HG03460 (cell line): Measurements from ENCODE around the gene NPTN.
"Not testable (repeated sequence)": the region's sequence is repeated elsewhere in the genome, so short reads cannot be mapped to it uniquely, and the experiment has no call there.

Source experiments
- ATAC-seq: cut with Tn5 transposase; IDR thresholded peaks from one replicate; pipeline ENCODE4 v1.9.1; 2021; ENCODE audit not compliant: unreplicated experiment

Gene NPTN

GRCh38 chr15:73633111-73633990 lies at the start of gene NPTN:
Gene NPTN (minus strand): TSS chr15:73633389. CDS start chr15:73633215, 174 bp downstream.
- ATAC-seq: peak; percentile 80

- no peak for ATAC-seq
Measured at GRCh38 chr15:73682600-73683090, 49.5 kb upstream of the NPTN start.

DNA sequence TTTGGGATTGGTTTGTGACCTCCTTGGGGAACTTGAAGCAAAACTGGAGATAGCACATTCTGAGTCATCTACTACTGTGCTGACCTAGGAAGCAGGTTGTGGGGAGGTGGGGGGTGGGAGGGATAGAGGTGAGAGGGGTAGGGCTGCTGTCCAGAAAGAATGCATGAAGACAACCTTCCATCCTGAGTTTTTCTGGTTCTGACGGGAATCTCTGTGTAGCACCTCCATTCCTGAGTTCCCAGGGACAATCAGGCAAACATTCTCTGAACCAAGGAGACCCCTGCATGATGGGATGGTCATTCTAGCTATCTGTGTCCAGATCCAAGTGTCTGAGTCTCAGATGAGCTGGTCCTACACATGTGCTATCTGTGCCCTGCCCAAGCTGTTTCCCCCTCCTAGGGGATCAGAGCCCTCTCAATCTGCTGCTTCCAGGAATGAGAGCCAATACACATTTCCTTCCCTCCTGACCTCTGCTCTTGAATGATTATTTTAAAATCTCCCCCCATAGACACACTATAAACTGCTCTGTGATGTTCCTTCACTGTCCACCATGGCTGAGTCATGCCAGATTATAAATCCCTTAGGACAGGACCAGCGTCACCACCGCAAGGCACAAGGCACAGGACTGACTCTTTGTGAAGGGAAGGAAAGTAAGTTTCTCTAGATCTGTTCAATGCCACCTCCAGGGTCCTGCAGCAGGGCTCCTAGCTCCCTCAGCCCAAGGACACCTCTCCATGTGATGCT lies 48.8 kb upstream of the NPTN start:
- ATAC-seq: no peak

- ATAC-seq: no peak
Measured at GRCh38 chr15:73681063-73681462, 47.9 kb upstream of the NPTN start.

- no peak for ATAC-seq
Measured at GRCh38 chr15:73680549-73680948, 47.4 kb upstream of the NPTN start.

DNA sequence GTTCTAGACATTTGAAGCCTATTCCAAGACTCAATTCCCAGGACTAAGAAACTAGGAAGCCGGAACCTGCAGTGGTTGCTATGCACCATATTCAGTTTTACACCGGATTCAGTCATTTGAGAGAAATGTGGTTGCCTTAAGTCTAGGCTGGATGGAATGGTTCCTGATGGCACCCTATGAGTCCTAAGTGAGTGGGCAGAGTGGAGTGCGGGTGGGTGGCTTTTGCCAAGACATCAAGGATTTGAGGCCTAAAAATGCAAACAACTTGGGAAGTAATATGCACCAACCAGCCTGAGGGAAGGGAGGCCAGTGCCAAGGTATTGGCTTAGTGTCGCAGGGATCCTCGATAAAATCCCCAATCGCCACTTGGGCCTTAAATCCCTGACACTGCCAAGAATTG lies 46.8 kb upstream of the NPTN start:
- no peak for ATAC-seq

DNA sequence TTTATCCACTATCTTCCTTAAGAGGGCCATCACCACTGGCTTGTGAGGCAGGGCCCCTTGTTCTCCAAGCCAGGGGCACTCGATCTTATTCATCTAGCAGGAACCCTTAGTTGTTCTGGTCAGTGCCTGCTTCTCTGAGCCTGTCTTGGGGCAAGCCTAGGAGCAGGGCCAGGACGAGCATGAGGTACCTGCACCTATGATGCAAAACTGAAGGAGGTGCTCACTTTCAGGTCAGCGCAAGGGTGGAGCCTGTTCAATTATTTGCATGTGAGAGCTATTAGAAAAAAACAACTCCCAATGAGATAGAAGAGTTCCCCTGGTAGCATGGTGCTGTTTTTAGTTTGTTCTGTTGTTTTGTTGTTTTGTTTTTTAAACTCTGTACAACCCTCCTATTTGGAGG lies 46.0 kb upstream of the NPTN start:
- ATAC-seq: no peak

GRCh38 chr15:73678498-73678897 lies 45.3 kb upstream of the NPTN start:
- ATAC-seq: no peak

- no peak for ATAC-seq
Measured at GRCh38 chr15:73677733-73678132, 44.5 kb upstream of the NPTN start.

DNA sequence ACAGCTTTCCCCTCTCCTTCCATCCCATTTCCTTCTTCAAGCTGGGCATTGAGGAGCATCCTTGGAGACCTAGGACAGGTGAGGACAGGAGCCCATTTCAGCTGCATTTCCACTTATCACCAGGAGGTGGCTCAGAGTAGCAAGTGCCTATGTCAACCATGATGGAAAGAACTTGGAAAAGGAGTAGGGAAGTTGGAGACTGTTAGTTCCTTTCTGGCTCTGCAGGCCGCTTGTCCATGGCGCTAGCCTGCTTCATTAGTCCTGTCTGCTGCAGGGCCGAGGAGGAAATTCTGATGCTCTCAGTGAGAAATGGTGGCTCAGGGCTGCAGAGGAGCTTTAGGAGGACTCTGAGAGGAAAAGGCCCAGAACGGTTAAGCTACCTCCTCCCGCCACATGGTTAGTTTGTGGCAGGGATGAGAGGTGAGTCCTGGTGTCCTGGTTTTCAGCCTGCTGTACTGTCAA lies 44.0 kb upstream of the NPTN start:
- no peak for ATAC-seq

DNA sequence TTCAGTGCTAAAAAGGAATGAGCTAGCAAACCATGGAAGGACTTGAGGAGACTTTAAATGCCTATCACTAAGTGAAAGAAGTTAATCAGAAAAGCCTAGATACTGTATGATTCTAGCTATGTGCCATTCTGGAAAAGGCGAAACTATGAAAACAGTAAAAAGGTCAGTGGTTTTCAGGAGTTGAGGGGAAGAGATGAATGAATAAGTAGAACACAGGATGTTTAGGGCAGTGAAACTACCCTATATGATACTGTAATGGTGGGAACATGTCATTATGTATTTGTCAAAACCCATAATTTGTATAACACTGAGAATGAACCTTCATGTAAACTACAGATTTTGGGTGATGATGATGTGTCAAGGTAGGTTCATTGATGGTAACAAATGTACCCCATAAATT lies 41.4 kb upstream of the NPTN start:
- ATAC-seq: no peak

DNA sequence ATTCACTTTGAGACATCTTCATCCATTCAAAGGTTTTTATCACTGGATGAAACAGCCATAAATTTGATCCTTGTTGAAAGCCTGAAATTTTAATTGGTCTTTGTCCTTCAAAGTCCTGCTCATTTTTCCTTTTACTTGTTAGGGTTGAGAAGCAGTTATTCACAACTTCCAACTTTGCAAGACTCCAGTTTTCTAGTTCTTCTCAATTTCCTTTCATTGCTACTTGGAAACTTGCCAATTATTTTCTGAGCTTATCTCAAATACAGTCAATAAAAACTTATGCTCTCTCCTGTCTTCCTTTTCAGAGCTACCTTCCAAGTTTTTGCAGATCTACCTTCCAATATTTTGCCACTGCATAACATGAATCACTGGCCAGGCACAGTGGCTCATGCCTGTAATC lies 27.3 kb upstream of the NPTN start:
- no peak for ATAC-seq

DNA sequence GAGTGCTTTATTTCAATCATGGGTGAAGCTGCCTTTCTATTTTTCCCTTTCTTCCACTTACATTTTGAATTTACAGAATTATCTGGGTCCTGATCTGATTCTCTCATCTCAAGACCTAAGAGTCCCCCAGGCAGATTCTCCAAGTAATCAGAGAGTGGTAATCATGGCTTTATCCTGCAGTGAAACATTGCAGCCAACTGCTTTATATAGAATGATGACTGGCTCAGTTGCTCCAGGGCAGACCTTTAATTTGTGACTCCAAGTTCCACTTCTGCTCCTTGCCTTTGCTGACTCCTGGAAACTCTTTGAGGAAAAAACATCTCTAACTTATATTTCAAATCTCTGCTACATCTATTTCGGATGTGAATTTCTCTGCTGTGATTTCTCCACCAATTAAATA lies 25.5 kb upstream of the NPTN start:
- no peak for ATAC-seq

- no peak for ATAC-seq
Measured at GRCh38 chr15:73655724-73656123, 22.5 kb upstream of the NPTN start.

DNA sequence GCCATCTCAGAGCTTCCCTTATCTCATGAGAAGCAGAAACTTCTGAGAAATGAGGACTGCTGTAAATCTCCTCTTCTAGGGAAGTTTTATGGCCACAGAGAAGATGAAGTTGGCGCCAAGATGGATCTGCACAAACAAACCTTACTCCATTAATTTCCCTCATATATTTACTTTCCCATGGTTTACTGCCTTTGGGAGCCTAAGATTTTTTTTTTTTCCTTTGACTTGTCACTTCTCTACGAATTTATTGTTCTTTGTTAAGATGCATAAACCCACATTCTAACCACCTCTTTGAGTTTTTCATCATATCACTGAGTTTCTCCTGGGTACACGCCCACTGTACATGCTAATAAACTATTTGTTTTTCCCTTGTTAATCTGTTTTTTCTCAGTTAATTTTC lies 21.5 kb upstream of the NPTN start:
- ATAC-seq: no peak

DNA sequence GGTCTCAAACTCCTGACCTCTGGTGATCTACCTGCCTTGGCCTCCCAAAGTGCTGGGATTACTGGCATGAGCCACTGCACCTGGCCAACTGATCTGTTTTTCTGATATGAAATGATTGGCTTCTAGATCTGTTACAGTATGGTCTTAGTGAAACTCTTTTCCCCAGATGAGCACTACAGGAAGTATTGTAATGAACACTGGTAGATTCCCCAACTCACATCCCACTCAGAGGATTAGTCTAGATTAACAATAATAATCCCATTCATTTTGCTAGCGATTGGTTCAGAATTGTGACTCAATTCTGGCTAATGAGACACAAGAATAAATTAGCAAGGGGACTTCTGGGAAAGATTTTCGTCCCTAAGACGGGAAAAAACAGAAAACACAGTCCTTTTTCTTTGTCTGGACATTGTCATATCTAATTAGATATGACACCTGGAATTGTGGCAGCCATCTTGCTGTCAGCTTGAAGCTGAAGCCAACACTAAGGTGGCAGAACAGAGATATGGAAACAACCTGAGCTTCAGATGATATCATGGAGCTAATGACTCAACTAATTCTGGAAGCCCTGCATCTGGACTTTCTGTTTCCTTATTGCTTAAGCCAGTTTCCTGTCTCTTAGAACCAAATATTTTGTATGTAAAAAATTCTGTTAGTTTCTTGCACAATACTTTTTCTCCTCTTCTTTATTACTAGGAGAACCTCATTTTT lies 17.4 kb upstream of the NPTN start:
- ATAC-seq: no peak

- no peak for ATAC-seq
Measured at GRCh38 chr15:73648014-73648295, 14.8 kb upstream of the NPTN start.

DNA sequence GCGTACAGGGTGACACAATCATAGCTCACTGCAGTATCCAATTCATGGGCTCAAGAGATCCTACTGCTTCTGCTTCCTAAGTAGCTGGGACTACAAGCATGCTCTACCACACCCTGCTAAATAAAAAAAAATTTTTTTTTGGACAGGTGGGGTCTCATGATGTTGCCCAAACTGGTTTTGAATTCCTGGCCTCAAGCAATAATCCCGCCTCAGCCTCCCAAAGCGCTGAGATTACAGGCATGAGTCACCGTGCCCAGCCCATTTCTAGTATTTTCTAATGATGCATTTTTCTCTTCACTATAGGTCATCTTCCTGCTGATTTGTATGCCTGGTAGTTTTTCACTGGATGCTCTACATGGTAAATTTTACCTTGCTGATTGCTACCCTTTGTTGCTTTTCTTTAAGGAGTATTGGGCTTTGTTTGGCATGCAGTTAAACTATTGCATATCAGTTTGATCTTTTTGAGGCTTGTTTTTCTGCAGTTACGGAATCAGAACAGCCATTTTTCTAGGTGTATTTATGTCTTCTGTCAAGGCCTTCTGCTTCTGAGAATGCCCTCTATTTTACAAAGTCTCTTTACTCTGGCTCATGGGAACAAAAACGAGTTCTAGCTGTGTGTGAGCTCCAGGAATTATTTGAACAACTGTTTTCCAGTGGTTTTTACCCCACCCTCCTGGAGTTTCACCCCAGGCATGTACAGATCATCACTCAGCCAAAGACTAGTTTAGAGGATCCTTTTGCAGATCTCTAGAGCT lies 14.2 kb upstream of the NPTN start:
- no peak for ATAC-seq

DNA sequence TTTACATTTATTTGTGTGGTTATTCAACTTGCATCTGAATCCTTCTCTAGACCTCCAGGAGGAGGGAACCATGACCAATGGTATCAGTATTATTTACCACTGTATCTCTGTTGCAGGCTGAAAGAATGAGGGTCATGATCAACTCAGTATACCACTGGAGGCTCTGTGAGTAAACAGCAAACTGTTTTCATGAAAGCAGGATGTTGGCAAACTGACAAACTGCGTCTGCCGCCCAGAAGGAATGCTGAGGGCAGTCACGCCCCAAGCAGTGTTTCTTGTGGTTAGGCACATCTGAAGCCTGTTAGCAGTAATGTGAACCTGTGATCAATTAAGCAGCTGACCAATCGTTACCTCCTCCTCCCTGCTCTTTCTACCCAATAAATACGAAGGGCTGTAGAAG lies 6.3 kb upstream of the NPTN start:
- not testable (repeated sequence) for ATAC-seq

GRCh38 chr15:73637527-73637926 lies 4.3 kb upstream of the NPTN start:
- ATAC-seq: no peak

GRCh38 chr15:73633991-73634495 lies 854 bp upstream of the NPTN start:
- ATAC-seq: no peak
